ENCODE measurements around the gene TCTN1.

TCTN1 gene

GRCh38 chr12:110668480-110669192 lies 54.7 kb downstream of the TCTN1 start:
- Histone ChIP-seq H3K4me2 (ENCODE audit: low read length) (peak overlapping the region; percentile 33), H2AFZ (ENCODE audit: low read length) (no peak overlapping the region), H4K20me1 (ENCODE audit: insufficient read depth, low read length) (no peaks in the 10 kb centered on the region), H3F3A (ENCODE audit: insufficient read depth, low read length) (no peaks in the 10 kb centered on the region), H3K4me3 (ENCODE audit: low read depth, low read length, poor library complexity, severe bottlenecking) (peak overlapping the region; percentile 22), H3K9me3 (ENCODE audit: low read length) (no peaks in the 10 kb centered on the region), H3K9me2 (ENCODE audit: low read depth, low read length) (no peaks in the 10 kb centered on the region), H3K79me2 (ENCODE audit: insufficient read depth, low read length) (no peaks in the 10 kb centered on the region), H3K36me3 (ENCODE audit: insufficient read depth, low read length) (peaks cover 20% of the 10 kb centered on the region), H3K9ac (ENCODE audit: low read length) (peak overlapping the region; percentile 36; the same call in 1 of the 2 replicates), H3K27me3 (ENCODE audit: insufficient read depth, low read length) (no peaks in the 10 kb centered on the region), H3K27ac (ENCODE audit: low read depth, low read length, poor library complexity, severe bottlenecking) (peak overlapping the region; percentile 90), H3K4me1 (ENCODE audit: insufficient read depth, low read length, severe bottlenecking) (peaks cover 57% of the 10 kb centered on the region)
- TF ChIP-seq EZH2 (IDR thresholded peaks at IDR 0.05; ENCODE audit: borderline replicate concordance, low read length) (no peak), CTCF (IDR thresholded peaks at IDR 0.05; ENCODE audit: low read length) (no peak)

GRCh38 chr12:110669193-110669502 lies 55.2 kb downstream of the TCTN1 start:
- Histone ChIP-seq H2AFZ (ENCODE audit: low read length) (no peak overlapping the region), H3K36me3 (ENCODE audit: insufficient read depth, low read length) (peaks cover 20% of the 10 kb centered on the region), H3K9me2 (ENCODE audit: low read depth, low read length) (no peaks in the 10 kb centered on the region), H3K4me1 (ENCODE audit: insufficient read depth, low read length, severe bottlenecking) (peaks cover 59% of the 10 kb centered on the region), H3K79me2 (ENCODE audit: insufficient read depth, low read length) (no peaks in the 10 kb centered on the region), H3K27ac (ENCODE audit: low read depth, low read length, poor library complexity, severe bottlenecking) (peak overlapping the region; percentile 90), H3K9ac (ENCODE audit: low read length) (peak overlapping the region; percentile 36; the same call in 1 of the 2 replicates), H3K4me3 (ENCODE audit: low read depth, low read length, poor library complexity, severe bottlenecking) (peak overlapping the region; percentile 22), H3K27me3 (ENCODE audit: insufficient read depth, low read length) (no peaks in the 10 kb centered on the region), H3K4me2 (ENCODE audit: low read length) (peak overlapping the region; percentile 33), H4K20me1 (ENCODE audit: insufficient read depth, low read length) (no peaks in the 10 kb centered on the region), H3K9me3 (ENCODE audit: low read length) (no peaks in the 10 kb centered on the region), H3F3A (ENCODE audit: insufficient read depth, low read length) (no peaks in the 10 kb centered on the region)
- TF ChIP-seq CTCF (IDR thresholded peaks at IDR 0.05; ENCODE audit: low read length): no peak

GRCh38 chr12:110670161-110670701 lies 56.3 kb downstream of the TCTN1 start:
- H3K36me3 ChIP-seq (ENCODE audit: insufficient read depth, low read length): peaks cover 15% of the 10 kb centered on the region
- H3K9me3 ChIP-seq (ENCODE audit: low read length): no peaks in the 10 kb centered on the region
- H2AFZ ChIP-seq (ENCODE audit: low read length): no peak overlapping the region
- H4K20me1 ChIP-seq (ENCODE audit: insufficient read depth, low read length): no peaks in the 10 kb centered on the region
- no peaks in the 10 kb centered on the region for H3K79me2 ChIP-seq (ENCODE audit: insufficient read depth, low read length)
- no peak for TF ChIP-seq EZH2 (IDR thresholded peaks at IDR 0.05; ENCODE audit: borderline replicate concordance, low read length)
- TF ChIP-seq CTCF (IDR thresholded peaks at IDR 0.05; ENCODE audit: low read length): no peak
- H3K27ac ChIP-seq (ENCODE audit: low read depth, low read length, poor library complexity, severe bottlenecking): peak overlapping the region; percentile 90
- H3F3A ChIP-seq (ENCODE audit: insufficient read depth, low read length): no peaks in the 10 kb centered on the region
- H3K27me3 ChIP-seq (ENCODE audit: insufficient read depth, low read length): no peaks in the 10 kb centered on the region
- peak overlapping the region; percentile 33 for H3K4me2 ChIP-seq (ENCODE audit: low read length)
- no peaks in the 10 kb centered on the region for H3K9me2 ChIP-seq (ENCODE audit: low read depth, low read length)
- H3K9ac ChIP-seq (ENCODE audit: low read length): peak overlapping the region; percentile 36; the same call in 1 of the 2 replicates
- H3K4me1 ChIP-seq (ENCODE audit: insufficient read depth, low read length, severe bottlenecking): peaks cover 59% of the 10 kb centered on the region
- H3K4me3 ChIP-seq (ENCODE audit: low read depth, low read length, poor library complexity, severe bottlenecking): no peak overlapping the region
